B cell (primary cell): Measurements from ENCODE around the gene FBN1.

Source experiments
- CTCF ChIP-seq: fragments of 200-600 bp; IDR thresholded peaks from one replicate; pipeline ENCODE4 v1.8.0; 2022; ENCODE audit warnings: antibody characterized with exemption, mild to moderate bottlenecking
- EZH2 ChIP-seq: IDR thresholded peaks from 2 replicates; pipeline ENCODE4 v1.6.1; 2012; ENCODE audit warnings: borderline replicate concordance, low read depth, mild to moderate bottlenecking, moderate library complexity, low read length; ENCODE audit not compliant: insufficient read depth, poor library complexity, severe bottlenecking

GRCh38 chr15:48553559-48553958 is 92.0 kb downstream of the FBN1 start:
- TF ChIP-seq CTCF (no peak), EZH2 (no peak)
